Measurements from ENCODE around the gene ACP1. TPM values are rescaled to one million over a fixed set of nuclear protein-coding genes. Genes with fewer than 3 reads are reported as not detected.

ACP1 gene
- total RNA-seq, 1 donor from 2014 or later, result 114 TPM

DNA sequence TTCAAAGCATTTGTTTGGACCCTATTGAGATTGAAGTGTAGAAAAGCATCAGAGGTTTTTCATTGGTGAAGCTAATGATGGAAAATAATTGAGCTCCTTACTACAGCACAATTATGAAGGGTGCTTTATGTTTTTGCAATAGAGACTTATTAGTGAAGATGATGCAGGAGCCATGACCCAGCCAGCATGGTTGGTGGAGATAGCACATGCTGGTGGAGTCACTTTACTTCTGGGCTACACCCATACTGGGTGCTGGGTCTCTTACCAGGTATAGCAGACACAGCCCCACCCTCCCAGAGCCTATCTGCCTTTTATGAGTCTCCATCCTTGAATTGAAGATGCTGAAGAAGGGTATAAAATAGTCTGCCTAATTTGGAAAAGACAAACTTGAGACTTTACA is 3.6 kb downstream of the ACP1 start:
- no peak overlapping the region for H3K27ac ChIP-seq (ENCODE audit: low read depth, low read length)
- FAIRE-seq (no peak), DNase-seq (ENCODE audit: low read depth) (no peak)
- H3K9ac ChIP-seq (ENCODE audit: low read length), result no peak overlapping the region
- H3K4me2 ChIP-seq (ENCODE audit: low read length), result no peak overlapping the region
- H3K36me3 ChIP-seq (ENCODE audit: insufficient read depth, low read length), result peaks cover 6% of the 10 kb centered on the region
- Mint-ChIP-seq H3K4me3 (ENCODE audit: unreplicated experiment) (no peak overlapping the region), H3K36me3 (ENCODE audit: low read depth, unreplicated experiment) (peaks cover 4% of the 10 kb centered on the region), H3K27me3 (ENCODE audit: low read depth, unreplicated experiment) (no peaks in the 10 kb centered on the region), H3K9me3 (ENCODE audit: unreplicated experiment) (peaks cover 3% of the 10 kb centered on the region), H3K4me1 (ENCODE audit: low read depth, unreplicated experiment) (peaks cover 19% of the 10 kb centered on the region), H3K27ac (ENCODE audit: unreplicated experiment) (no peak overlapping the region)
- no peaks in the 10 kb centered on the region for H3K9me3 ChIP-seq (ENCODE audit: insufficient read depth, low read depth, low read length)
- peaks cover 9% of the 10 kb centered on the region for H3K4me1 ChIP-seq (ENCODE audit: insufficient read depth, low read length)
- peaks cover 94% of the 10 kb centered on the region for H3K79me2 ChIP-seq (ENCODE audit: insufficient read depth, low read length)
- TF ChIP-seq, protein P1, sequence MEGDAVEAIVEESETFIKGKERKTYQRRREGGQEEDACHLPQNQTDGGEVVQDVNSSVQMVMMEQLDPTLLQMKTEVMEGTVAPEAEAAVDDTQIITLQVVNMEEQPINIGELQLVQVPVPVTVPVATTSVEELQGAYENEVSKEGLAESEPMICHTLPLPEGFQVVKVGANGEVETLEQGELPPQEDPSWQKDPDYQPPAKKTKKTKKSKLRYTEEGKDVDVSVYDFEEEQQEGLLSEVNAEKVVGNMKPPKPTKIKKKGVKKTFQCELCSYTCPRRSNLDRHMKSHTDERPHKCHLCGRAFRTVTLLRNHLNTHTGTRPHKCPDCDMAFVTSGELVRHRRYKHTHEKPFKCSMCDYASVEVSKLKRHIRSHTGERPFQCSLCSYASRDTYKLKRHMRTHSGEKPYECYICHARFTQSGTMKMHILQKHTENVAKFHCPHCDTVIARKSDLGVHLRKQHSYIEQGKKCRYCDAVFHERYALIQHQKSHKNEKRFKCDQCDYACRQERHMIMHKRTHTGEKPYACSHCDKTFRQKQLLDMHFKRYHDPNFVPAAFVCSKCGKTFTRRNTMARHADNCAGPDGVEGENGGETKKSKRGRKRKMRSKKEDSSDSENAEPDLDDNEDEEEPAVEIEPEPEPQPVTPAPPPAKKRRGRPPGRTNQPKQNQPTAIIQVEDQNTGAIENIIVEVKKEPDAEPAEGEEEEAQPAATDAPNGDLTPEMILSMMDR (IDR thresholded peaks at IDR 0.05; ENCODE audit: insufficient read depth, low read depth, low read length), result no peak
- TF ChIP-seq EZH2 (IDR thresholded peaks at IDR 0.05; ENCODE audit: insufficient read depth, low read length), result no peak
- H3K4me3 ChIP-seq (ENCODE audit: insufficient read depth, low read depth, low read length), result no peak overlapping the region
- peaks cover 69% of the 10 kb centered on the region for H4K20me1 ChIP-seq (ENCODE audit: insufficient read depth, low read length)
- no peaks in the 10 kb centered on the region for H3K27me3 ChIP-seq (ENCODE audit: insufficient read depth, low read length)
- H2AFZ ChIP-seq (ENCODE audit: low read depth, low read length), result no peak overlapping the region

DNA sequence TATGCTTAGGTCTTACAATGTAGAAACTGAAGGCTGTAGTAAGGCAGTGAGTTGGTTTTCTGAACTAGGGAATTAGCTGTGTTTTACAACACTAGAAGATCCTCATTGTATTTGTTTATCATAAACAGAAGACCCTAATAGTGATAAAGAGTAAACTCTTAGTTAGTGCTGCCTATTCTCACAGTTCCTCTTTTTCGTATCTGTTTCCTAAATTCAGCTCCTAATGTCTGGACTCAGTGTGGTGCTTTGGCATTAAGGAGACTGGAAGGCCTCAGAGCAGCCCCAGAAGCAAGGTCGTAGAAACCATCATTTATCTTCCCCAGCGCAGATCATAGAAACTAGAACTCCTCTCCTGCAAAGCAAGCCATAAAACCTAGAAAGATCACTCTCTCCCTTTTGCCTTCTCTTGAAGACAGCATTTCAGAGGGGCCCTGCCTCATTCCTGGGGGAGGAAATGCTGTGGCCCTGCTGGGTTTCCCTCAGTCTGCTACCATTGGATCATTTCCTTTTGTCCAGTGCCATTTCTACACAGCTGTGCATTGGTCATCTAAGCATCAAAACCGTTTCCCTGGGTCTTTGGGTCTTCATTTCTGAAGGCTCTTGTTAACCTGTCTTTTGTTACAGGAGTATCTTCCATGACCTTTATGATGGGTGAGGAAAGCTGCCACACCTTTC is 4.7 kb downstream of the ACP1 start:
- Histone ChIP-seq H3K27me3 (ENCODE audit: insufficient read depth, low read length) (no peaks in the 10 kb centered on the region), H3K4me1 (ENCODE audit: insufficient read depth, low read length) (peaks cover 6% of the 10 kb centered on the region), H4K20me1 (ENCODE audit: insufficient read depth, low read length) (peaks cover 81% of the 10 kb centered on the region), H3K4me2 (ENCODE audit: low read length) (no peak overlapping the region), H3K36me3 (ENCODE audit: insufficient read depth, low read length) (peaks cover 9% of the 10 kb centered on the region), H3K27ac (ENCODE audit: low read depth, low read length) (no peak overlapping the region), H3K4me3 (ENCODE audit: insufficient read depth, low read depth, low read length) (no peak overlapping the region), H3K9ac (ENCODE audit: low read length) (no peak overlapping the region), H3K9me3 (ENCODE audit: insufficient read depth, low read depth, low read length) (no peaks in the 10 kb centered on the region), H2AFZ (ENCODE audit: low read depth, low read length) (no peak overlapping the region), H3K79me2 (ENCODE audit: insufficient read depth, low read length) (peaks cover 100% of the 10 kb centered on the region)
- Mint-ChIP-seq H3K36me3 (ENCODE audit: low read depth, unreplicated experiment) (peaks cover 4% of the 10 kb centered on the region), H3K27me3 (ENCODE audit: low read depth, unreplicated experiment) (no peaks in the 10 kb centered on the region), H3K4me1 (ENCODE audit: low read depth, unreplicated experiment) (peaks cover 19% of the 10 kb centered on the region), H3K27ac (ENCODE audit: unreplicated experiment) (no peak overlapping the region), H3K9me3 (ENCODE audit: unreplicated experiment) (peaks cover 3% of the 10 kb centered on the region), H3K4me3 (ENCODE audit: unreplicated experiment) (no peak overlapping the region)
- TF ChIP-seq, protein P1 (IDR thresholded peaks at IDR 0.05; ENCODE audit: insufficient read depth, low read depth, low read length), result no peak
- TF ChIP-seq EZH2 (IDR thresholded peaks at IDR 0.05; ENCODE audit: insufficient read depth, low read length), result no peak
- FAIRE-seq, result no peak
- DNase-seq (ENCODE audit: low read depth), result no peak

DNA sequence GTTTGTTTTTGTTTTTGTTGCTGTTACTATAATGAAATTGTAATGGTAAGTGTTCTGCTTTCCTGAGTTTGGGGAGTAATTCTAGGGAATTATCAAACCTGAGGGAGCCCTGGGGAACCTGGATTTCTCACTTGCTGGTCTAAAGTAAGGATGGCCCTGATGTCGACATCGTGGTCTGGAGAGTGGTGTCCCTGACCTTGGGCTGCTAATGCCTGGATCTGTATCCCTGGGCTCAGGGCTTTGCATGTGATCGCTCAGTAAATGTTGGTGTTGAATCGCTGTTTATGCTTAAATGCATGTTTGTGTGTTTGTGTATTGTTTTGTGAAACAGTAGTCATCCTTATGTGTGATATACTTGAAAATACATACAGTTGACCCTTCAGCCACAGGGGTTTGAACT is 6.1 kb downstream of the ACP1 start:
- H3K27ac ChIP-seq (ENCODE audit: low read depth, low read length), result no peak overlapping the region
- Mint-ChIP-seq H3K27ac (ENCODE audit: unreplicated experiment) (no peak overlapping the region), H3K36me3 (ENCODE audit: low read depth, unreplicated experiment) (peaks cover 2% of the 10 kb centered on the region), H3K4me3 (ENCODE audit: unreplicated experiment) (no peak overlapping the region), H3K9me3 (ENCODE audit: unreplicated experiment) (no peaks in the 10 kb centered on the region), H3K4me1 (ENCODE audit: low read depth, unreplicated experiment) (peaks cover 16% of the 10 kb centered on the region), H3K27me3 (ENCODE audit: low read depth, unreplicated experiment) (no peaks in the 10 kb centered on the region)
- no peak overlapping the region for H2AFZ ChIP-seq (ENCODE audit: low read depth, low read length)
- no peaks in the 10 kb centered on the region for H3K27me3 ChIP-seq (ENCODE audit: insufficient read depth, low read length)
- TF ChIP-seq, protein P1 (IDR thresholded peaks at IDR 0.05; ENCODE audit: insufficient read depth, low read depth, low read length), result no peak
- no peak for TF ChIP-seq EZH2 (IDR thresholded peaks at IDR 0.05; ENCODE audit: insufficient read depth, low read length)
- H3K9ac ChIP-seq (ENCODE audit: low read length), result no peak overlapping the region
- H3K4me1 ChIP-seq (ENCODE audit: insufficient read depth, low read length), result peaks cover under 1% of the 10 kb centered on the region
- H3K79me2 ChIP-seq (ENCODE audit: insufficient read depth, low read length), result peaks cover 100% of the 10 kb centered on the region
- FAIRE-seq (no peak), DNase-seq (ENCODE audit: low read depth) (no peak)
- H3K4me2 ChIP-seq (ENCODE audit: low read length), result no peak overlapping the region
- H4K20me1 ChIP-seq (ENCODE audit: insufficient read depth, low read length), result peaks cover 87% of the 10 kb centered on the region
- no peak overlapping the region for H3K4me3 ChIP-seq (ENCODE audit: insufficient read depth, low read depth, low read length)
- H3K36me3 ChIP-seq (ENCODE audit: insufficient read depth, low read length), result peaks cover 13% of the 10 kb centered on the region
- H3K9me3 ChIP-seq (ENCODE audit: insufficient read depth, low read depth, low read length), result no peaks in the 10 kb centered on the region
